ENCODE measurements around the gene RBX1.
"Not testable (repeated sequence)": the region's sequence is repeated elsewhere in the genome, so short reads cannot be mapped to it uniquely, and the experiment has no call there.

Gene RBX1

DNA sequence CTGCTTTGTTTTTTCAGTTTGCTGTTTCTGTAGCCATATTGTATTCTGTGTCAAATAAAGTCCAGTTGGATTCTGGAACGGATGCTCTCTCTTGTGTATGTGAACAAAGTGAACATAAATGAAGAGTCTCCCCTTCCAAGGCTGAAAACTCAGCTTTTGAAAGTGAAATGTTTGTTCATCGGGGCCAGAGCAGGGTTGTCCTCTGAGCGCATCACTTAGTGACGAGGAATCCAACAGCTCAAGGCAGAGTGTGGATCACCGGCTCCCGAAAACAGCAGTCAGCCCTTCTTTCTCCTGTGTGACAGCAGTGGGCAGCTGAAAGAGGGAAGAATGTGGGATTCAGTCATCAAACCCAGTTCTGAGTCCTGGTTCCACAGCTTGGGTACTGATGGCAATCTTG lies 21.4 kb downstream of the RBX1 start:
- no peak for DNase-seq (ENCODE audit: low read depth)

GRCh38 chr22:40973144-40973543 lies 22.0 kb downstream of the RBX1 start:
- DNase-seq (ENCODE audit: low read depth) = no peak

DNA sequence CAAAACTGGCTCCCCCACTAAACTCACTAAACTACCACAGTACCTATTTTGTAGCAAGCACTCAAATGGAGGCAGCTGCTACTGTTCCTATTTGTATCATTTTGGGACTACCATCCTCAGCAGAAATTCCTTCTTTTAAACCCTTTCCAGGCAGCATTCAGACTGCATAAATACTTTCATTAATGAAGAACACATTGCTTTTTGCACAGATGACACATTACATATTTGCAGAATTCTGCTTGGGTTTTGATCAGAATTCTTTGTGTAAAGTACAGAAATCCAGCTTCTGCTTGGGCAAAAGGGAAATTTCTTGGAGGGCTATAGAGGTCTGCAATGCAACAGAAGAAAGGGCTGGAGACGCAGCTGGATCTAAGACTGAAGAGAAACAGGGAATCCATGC lies 24.2 kb downstream of the RBX1 start:
- no peak for DNase-seq (ENCODE audit: low read depth)

DNA sequence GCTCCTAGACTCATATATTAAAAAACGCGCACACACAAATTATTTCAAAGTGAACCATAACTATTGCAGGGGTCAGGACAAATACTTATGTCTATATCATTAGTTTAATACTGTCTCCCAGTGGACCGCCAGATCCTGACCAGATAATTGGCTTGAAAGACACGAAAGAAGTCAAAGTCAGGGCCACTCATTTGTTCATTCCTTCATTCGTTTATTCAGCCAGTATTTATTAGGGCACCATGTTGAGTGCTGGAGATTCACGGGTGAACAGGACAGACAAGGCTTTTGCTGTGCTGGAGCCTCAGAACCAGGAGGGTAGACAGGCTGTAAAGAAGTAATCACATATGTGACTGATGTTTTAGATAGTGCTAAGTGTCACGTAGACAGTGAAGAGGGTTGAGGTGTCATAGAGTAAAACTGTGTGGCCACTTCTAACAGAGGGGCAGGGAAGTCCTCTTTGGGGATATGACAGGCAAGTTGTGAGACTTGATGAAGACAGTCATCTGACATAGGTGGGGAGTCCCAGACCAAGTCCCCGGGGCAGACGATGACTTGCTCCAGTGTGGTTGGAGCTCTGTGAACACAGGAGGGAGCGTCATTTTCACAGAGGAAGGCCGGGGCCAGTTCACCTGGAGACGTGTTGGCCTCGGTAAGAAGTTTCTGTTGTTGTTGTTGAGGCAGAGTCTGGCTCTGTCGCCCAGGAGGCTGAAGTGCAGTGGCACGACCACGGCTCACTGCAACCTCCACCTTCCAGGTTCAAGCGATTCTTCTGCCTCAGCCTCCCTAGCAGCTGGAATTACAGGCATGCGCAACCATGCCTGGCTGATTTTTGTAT lies 25.9 kb downstream of the RBX1 start:
- no peak for DNase-seq (ENCODE audit: low read depth)

DNA sequence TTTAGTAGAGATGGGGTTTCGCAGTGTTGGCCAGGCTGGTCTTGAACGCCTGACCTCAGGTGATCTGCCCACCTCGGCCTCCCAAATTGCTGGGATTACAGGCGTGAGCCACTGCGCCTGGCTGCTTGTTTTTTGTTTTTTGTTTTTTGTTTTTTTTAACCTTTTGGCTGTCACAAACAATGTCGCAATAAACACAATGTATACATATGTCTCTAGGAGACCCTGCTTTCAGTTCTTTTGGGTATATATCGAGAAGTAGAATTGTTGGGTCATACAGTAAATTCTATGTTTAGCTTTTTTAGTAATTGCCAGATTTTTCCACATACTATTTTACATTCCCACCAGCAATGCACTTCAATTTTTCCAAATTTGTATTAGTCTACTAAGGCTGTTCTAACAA lies 28.0 kb downstream of the RBX1 start:
- no peak for DNase-seq (ENCODE audit: low read depth)

DNA sequence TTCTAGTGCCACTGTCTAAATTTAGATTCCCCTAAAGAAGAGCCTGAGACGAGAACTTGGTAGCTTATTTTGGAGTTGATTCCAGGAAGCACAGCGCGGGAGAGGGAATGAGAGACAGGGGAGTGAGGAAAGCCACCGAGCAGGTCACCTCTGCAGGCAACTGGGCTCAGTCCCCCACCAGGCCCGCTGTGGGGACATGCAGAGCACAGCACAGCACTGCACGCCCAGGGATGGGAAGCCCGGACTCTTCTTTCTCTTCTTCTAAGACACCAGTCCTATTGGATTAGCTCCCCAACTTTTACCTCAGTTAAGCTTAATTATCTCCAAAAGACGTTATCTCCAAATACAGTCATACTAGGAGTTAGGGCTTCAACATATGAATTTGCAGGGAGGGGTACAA lies 28.7 kb downstream of the RBX1 start:
- DNase-seq (ENCODE audit: low read depth) = no peak

DNA sequence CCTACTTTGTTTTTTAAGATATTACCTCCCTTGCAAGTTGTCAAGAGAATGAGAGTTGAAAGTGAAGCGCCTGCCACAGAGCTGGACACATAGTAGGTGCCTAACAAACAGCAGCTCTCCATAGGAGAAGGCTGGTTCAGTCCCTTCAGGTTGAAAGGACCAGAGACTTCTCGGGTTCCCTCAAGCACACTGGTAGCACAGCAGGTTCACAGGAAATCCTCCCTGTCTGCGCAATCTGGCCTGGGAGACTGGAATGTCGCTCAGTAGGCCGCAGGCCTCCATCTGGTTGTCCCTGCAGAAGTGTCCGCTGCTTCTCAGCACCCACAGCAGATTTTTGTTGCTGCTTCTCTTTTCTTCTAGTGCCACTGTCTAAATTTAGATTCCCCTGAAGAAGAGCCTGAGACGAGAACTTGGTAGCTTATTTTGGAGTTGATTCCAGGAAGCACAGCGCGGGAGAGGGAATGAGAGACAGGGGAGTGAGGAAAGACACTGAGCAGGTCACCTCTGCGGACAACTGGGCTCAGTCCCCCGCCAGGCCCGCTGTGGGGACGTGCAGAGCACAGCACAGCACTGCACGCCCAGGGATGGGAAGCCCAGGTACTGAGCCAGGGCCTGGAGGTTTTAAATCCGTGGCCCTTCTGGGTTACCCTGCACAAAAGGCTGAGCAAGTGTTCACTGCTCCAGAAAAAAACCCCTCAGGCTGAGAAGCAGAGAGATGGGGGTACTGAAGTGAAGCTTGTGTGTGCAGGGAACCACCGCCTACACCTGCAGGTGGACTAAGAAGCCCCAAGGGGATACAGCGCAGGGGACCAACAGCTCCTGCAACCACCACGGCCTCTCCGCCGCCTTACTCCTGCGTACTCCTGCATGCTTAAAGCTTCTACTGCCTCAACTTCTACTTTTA lies 31.6 kb downstream of the RBX1 start:
- DNase-seq (ENCODE audit: low read depth) = no peak

DNA sequence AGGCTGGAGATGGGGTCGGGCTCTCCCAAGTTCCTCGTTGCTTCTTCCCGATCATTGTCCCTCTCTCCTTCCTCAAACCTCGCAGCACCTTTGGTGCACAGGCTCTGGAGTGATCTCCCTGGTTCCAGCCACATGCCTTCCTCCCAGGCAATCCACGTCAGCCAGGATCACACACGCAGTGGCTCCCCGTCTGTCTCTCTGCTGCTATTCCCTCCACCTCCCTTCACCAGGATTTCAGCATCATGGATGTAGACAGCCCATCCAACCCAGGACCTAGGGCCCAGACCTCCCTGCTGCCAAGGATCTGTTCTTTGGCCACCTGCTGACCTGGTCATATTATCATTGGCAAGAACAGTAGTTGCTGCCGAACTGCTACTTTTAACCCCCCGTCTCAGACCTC lies 40.1 kb downstream of the RBX1 start:
- DNase-seq (ENCODE audit: low read depth) = no peak

DNA sequence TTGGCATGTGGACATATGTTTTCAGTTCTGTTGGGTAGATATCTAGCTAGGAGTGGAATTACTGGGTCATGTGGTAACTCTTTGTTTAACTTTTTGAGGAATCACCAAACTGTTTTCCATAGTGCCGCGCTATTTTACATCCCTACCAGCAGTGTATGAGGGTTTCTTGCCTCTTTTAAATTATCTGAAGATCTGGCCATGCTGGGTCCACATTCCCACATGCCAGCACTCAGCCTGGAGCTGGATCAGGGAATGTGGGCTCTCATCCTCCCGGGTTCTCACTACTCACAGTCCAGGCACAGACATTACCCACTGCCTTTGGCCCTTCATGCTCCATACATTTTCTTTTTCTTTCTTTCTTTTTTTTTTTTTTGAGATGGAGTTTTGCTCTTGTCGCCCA lies 44.6 kb downstream of the RBX1 start:
- no peak for DNase-seq (ENCODE audit: low read depth)

DNA sequence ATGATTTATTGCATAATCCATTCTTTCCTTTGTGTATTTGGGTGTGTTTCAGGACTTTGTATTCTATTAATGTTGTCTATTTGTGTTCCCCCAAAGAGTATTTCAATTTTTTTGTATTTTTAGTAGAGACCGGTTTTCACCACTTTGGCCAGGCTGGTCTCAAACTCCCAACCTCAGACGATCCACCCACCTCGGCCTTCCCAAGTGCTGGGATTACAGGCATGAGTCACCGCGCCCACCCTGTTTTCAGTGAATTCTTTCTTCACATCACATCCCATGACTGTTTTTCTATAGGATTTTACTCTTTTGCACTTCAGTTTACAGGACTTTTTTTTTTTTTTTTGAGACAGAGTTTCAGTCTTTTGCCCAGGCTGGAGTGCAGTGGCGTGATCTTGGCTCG lies 46.3 kb downstream of the RBX1 start:
- DNase-seq (ENCODE audit: low read depth) = no peak

DNA sequence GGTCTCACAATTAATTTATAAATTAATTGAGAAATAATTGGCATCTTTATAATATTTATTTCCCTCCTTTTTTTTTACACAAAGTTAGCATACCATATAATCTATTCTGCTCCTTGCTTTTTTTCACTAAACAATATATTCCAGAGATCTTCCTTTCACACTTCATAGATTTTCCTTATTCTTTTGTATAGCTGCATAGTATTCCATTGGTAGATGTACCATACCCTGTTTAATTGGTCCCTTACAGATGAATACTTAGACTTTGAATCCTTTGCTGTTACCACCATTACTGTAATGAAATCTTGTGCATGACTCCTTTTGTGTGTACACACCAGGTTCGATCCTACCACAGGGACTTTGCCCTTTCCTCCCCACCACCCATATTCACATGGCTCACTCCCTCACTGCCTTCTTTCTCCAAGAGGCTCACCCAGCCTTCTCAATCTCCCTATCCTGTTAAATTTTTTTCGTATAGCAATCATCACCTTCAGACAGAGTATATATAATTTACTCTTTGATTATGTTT lies 48.9 kb downstream of the RBX1 start:
- no peak for DNase-seq (ENCODE audit: low read depth)

DNA sequence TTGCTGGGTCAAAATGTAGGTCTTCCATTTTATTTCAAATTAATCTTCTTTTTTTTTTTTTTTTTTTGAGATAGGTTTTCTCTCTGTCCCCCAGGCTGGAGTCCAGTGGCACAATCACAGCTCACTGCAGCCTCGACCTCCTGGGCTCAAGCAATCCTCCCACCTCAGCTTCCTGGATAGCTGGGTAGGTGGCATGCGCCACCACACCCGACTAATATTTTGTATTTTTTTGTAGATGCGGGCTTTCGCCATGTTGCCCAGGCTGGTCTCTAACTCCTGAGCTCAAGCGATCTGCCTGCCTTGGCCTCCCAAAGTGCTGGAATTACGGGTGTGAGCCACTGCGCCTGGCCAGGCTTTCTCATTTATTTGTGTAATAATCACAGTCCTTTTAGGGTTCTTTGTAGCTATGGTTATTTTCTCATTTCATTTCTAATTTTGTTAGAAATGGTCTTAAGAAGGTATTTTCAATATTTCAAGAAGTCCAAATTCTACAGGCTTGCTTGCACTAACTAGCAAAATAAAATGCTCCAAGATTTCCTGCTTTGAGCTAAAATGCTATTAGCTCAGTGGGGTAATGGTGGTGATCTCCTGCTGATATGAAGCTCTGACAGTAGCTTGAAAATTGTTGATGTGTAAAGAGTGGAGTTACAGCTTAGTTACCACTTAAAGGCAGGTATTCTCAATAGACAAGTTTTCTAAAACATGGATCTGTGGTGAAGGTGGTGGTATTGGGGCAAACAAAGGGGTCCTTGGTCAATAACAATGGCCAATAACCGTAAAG lies 50.0 kb downstream of the RBX1 start:
- DNase-seq (ENCODE audit: low read depth) = no peak

- peak; percentile 62 for DNase-seq (ENCODE audit: low read depth)
Observed at GRCh38 chr22:41001722-41002122, 50.5 kb downstream of the RBX1 start.

GRCh38 chr22:41002386-41002785 lies 51.2 kb downstream of the RBX1 start:
- not testable (repeated sequence) for DNase-seq (ENCODE audit: low read depth)

DNA sequence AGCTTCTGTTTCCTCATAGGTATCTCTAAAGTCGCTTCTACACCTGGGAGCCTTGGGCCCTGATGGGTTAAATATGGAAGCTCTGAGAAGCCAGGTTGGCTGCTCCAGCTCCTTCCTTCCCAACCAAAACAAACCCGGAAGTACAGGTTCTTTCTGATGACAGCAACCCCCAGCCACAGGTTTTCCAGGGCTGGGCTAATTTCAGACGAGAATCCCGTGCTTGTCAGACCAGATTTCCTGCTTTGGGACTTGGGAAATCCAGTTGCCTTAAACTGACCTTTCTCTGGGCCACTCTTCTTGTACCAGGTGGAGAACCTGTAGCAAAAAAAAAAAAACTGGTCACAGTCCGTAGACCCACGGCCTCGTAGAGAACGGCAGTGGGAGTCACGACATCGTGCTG lies 51.9 kb downstream of the RBX1 start:
- DNase-seq (ENCODE audit: low read depth) = no peak

- DNase-seq (ENCODE audit: low read depth) = no peak
Observed at GRCh38 chr22:41003976-41004375, 52.8 kb downstream of the RBX1 start.

DNA sequence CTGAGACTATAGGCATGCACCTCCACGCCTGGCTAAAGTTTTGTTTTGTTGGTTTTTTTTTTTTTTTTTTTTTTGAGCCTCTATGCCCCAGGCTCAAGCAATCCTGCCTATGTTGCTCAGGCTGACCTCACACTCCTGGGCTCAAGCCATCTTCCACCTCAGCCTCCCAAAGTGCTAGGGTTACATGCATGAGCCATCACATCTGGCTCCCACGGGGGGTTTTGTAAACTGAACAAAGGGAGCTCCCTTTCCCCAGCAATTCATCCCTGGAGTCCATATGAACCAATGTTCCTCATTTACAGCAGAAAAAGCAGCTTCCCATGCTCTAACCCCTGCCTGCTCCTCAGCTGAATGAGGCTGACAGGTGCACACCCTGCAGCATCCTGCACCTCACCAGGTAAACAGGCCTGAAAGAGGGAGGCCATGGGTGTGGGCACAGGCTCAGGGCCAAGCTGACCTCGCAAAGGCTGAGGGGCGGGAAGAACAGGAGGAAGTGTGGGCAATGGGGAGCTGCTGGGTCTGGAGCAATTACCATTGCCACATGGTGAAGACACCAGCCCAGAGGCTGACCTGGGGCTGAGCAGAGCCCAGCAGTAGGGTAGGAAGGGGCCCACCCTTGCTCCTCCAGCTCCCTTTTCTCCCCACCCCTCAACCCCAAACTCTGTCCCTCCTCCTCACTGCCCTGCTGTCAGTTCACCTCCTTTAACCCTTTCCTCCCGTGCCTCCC lies 58.2 kb downstream of the RBX1 start:
- DNase-seq (ENCODE audit: low read depth) = peak; percentile 45

GRCh38 chr22:41015003-41015402 lies 63.8 kb downstream of the RBX1 start:
- DNase-seq (ENCODE audit: low read depth) = no peak

GRCh38 chr22:41021061-41021612 lies 70.0 kb downstream of the RBX1 start:
- DNase-seq (ENCODE audit: low read depth) = no peak

DNA sequence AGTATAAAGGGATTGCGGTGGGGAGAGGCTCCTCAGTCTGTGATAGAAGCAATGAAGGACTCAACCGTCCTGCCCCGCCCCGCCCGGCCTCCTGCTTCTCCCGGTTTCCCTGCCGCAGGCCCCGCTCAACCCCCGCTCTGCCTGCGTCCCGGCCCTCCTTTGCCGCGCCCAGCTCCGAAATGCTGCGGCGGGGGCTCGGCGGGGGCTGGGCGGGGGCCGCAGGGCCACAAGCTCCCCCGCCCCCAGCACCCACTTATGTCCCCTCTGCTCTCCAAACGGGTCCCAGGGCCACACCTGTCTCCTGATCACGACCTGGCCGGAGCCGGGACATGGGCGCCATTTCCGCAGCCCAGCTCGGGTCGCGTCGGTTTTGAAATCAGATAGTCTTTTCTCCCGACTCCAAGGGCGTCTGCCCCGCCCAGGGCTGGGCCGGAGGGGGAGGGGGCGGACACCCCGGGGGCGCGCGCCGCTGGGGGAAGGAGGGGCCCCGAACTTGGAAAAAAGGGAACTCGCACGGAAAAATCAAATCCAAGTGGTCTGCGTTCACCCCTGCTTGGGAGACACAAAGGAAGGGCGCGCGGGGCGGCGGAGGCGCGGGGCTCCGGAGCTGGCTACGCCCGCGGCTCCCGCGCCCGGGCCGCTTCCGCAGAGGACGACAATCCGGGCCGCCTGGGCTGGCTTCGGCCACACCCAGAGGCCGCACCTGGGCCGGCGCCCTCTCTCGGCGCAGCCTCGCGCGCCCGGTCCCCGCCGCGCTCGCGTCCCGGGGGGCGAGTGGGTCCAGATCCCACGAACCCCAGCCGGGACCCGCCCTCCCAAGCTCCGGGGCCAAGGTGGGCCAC lies 70.7 kb downstream of the RBX1 start:
- peak; percentile 41 for DNase-seq (ENCODE audit: low read depth)
